Ishikawa (cell line): Measurements from ENCODE around the gene PTGFRN.

ENCODE experiments used
- CREB1 ChIP-seq: IDR thresholded peaks from 2 replicates; pipeline ENCODE4 v1.6.1; 2012; ENCODE audit warnings: low read depth
- TAF1 ChIP-seq: IDR thresholded peaks from 2 replicates; pipeline ENCODE4 v1.6.1; 2012; ENCODE audit warnings: low read depth, mild to moderate bottlenecking
- USF1 ChIP-seq: IDR thresholded peaks from 2 replicates; pipeline ENCODE4 v1.6.1; 2012
- YY1 ChIP-seq: IDR thresholded peaks from 2 replicates; pipeline ENCODE4 v1.6.1; 2012; ENCODE audit warnings: low read depth
- TF ChIP-seq, protein P1 (sequence below): IDR thresholded peaks from 2 replicates; pipeline ENCODE4 v1.6.1; 2012
- TF ChIP-seq, protein P2 (sequence below): IDR thresholded peaks from 2 replicates; pipeline ENCODE4 v1.6.1; 2012; ENCODE audit warnings: low read depth, mild to moderate bottlenecking

- TF ChIP-seq, protein P1, sequence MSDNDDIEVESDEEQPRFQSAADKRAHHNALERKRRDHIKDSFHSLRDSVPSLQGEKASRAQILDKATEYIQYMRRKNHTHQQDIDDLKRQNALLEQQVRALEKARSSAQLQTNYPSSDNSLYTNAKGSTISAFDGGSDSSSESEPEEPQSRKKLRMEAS = no peak
- TF ChIP-seq YY1 (no peak), CREB1 (no peak), USF1 (no peak), TAF1 (no peak)
- TF ChIP-seq, protein P2, sequence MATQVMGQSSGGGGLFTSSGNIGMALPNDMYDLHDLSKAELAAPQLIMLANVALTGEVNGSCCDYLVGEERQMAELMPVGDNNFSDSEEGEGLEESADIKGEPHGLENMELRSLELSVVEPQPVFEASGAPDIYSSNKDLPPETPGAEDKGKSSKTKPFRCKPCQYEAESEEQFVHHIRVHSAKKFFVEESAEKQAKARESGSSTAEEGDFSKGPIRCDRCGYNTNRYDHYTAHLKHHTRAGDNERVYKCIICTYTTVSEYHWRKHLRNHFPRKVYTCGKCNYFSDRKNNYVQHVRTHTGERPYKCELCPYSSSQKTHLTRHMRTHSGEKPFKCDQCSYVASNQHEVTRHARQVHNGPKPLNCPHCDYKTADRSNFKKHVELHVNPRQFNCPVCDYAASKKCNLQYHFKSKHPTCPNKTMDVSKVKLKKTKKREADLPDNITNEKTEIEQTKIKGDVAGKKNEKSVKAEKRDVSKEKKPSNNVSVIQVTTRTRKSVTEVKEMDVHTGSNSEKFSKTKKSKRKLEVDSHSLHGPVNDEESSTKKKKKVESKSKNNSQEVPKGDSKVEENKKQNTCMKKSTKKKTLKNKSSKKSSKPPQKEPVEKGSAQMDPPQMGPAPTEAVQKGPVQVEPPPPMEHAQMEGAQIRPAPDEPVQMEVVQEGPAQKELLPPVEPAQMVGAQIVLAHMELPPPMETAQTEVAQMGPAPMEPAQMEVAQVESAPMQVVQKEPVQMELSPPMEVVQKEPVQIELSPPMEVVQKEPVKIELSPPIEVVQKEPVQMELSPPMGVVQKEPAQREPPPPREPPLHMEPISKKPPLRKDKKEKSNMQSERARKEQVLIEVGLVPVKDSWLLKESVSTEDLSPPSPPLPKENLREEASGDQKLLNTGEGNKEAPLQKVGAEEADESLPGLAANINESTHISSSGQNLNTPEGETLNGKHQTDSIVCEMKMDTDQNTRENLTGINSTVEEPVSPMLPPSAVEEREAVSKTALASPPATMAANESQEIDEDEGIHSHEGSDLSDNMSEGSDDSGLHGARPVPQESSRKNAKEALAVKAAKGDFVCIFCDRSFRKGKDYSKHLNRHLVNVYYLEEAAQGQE = no peak
Measured at GRCh38 chr1:116931016-116931918, 21.6 kb downstream of the PTGFRN start.
